Astrocyte (in vitro differentiated cells and primary cell): ENCODE measurements around the gene NCDN. TPM values are rescaled to one million over a fixed set of nuclear protein-coding genes. Genes with fewer than 3 reads are reported as not detected.

Source experiments
- DNase-seq: peaks from one replicate; pipeline ENCODE4 v3.0.0-alpha.2; 2010; ENCODE audit warnings: low read depth
- FAIRE-seq: peaks from 2 replicates; lab custom pipeline; 2011; peaks lifted over from hg19 to GRCh38; lab: Jason Lieb, UNC
- H2AFZ ChIP-seq: 2 replicates; pipeline ENCODE4 v1.6.0; 2012; ENCODE audit warnings: low read depth, low read length, inconsistent platforms
- H3K27ac ChIP-seq: 2 replicates; pipeline ENCODE4 v1.5.1; 2011; ENCODE audit warnings: low read depth, low read length, inconsistent platforms
- H3K27me3 ChIP-seq: 2 replicates; pipeline ENCODE4 v1.6.0; 2011; ENCODE audit warnings: low read length, inconsistent platforms; ENCODE audit not compliant: insufficient read depth
- H3K36me3 ChIP-seq: 2 replicates; pipeline ENCODE4 v1.5.1; 2011; ENCODE audit warnings: low read length, inconsistent platforms; ENCODE audit not compliant: insufficient read depth
- H3K4me1 ChIP-seq: 2 replicates; pipeline ENCODE4 v1.5.1; 2011; ENCODE audit warnings: low read length, inconsistent platforms; ENCODE audit not compliant: insufficient read depth
- H3K4me2 ChIP-seq: 2 replicates; pipeline ENCODE4 v1.6.0; 2012; ENCODE audit warnings: low read length, inconsistent platforms
- H3K4me3 ChIP-seq: 2 replicates; pipeline ENCODE4 v1.5.1; 2011; ENCODE audit warnings: low read depth, mild to moderate bottlenecking, low read length, inconsistent platforms; ENCODE audit not compliant: insufficient read depth
- H3K79me2 ChIP-seq: 2 replicates; pipeline ENCODE4 v1.6.0; 2012; ENCODE audit warnings: mild to moderate bottlenecking, low read length, inconsistent platforms; ENCODE audit not compliant: insufficient read depth
- H3K9ac ChIP-seq: 2 replicates; pipeline ENCODE4 v1.6.0; 2012; ENCODE audit warnings: mild to moderate bottlenecking, low read length, inconsistent platforms
- H3K9me3 ChIP-seq: 2 replicates; pipeline ENCODE4 v1.5.1; 2012; ENCODE audit warnings: low read depth, mild to moderate bottlenecking, low read length, inconsistent platforms; ENCODE audit not compliant: insufficient read depth
- H4K20me1 ChIP-seq: 2 replicates; pipeline ENCODE4 v1.6.0; 2012; ENCODE audit warnings: low read length, inconsistent platforms; ENCODE audit not compliant: insufficient read depth
- H3K27ac Mint-ChIP-seq: one replicate; pipeline ENCODE4 v1.8.0; 2021; ENCODE audit warnings: mild to moderate bottlenecking, mixed read lengths; ENCODE audit not compliant: unreplicated experiment
- H3K27me3 Mint-ChIP-seq: one replicate; pipeline ENCODE4 v1.8.0; 2021; ENCODE audit warnings: low read depth, mixed read lengths; ENCODE audit not compliant: unreplicated experiment
- H3K36me3 Mint-ChIP-seq: one replicate; pipeline ENCODE4 v1.8.0; 2021; ENCODE audit warnings: low read depth, mixed read lengths; ENCODE audit not compliant: unreplicated experiment
- H3K4me1 Mint-ChIP-seq: one replicate; pipeline ENCODE4 v1.8.0; 2021; ENCODE audit warnings: low read depth, mixed read lengths; ENCODE audit not compliant: unreplicated experiment
- H3K4me3 Mint-ChIP-seq: one replicate; pipeline ENCODE4 v1.8.0; 2021; ENCODE audit warnings: mild to moderate bottlenecking, moderate library complexity, mixed read lengths; ENCODE audit not compliant: unreplicated experiment
- H3K9me3 Mint-ChIP-seq: one replicate; pipeline ENCODE4 v1.8.0; 2021; ENCODE audit warnings: mild to moderate bottlenecking, mixed read lengths; ENCODE audit not compliant: unreplicated experiment
- EZH2 ChIP-seq: IDR thresholded peaks from 2 replicates; pipeline ENCODE4 v1.6.1; 2012; ENCODE audit warnings: mild to moderate bottlenecking, low read length, inconsistent platforms; ENCODE audit not compliant: insufficient read depth
- total RNA-seq: library from RNA; stranded (reverse); gene quantifications from 2 replicates; pipeline ENCODE4 v1.2.1, GENCODE V29; 2021
- TF ChIP-seq, protein P1 (sequence below): IDR thresholded peaks from 2 replicates; pipeline ENCODE4 v1.5.1; 2011; ENCODE audit warnings: low read depth, mild to moderate bottlenecking, inconsistent platforms, low read length, moderate library complexity; ENCODE audit not compliant: insufficient read depth

Gene NCDN
- total RNA-seq, 1 donor from 2014 or later: 42.1 TPM

DNA sequence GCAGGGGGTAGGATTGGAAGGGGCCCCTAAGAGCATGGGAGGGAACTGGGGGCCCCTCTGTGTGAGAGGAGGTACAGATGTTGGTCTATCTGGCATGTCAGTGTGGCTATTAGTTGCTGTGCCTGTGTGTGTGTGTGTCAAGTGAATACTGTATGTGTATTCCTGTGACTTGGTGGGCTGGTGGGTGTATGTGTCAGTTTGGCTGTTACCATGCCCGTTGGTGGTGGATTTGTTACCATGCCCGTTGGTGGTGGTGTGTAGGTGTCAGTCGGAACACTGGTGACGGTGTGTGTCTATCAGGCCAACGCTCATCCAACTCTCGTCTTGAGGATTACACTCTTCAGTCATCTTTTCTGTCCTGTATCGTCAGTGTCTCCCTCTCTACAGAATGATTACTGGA, 38.1 kb downstream of the NCDN start:
- Histone ChIP-seq H3K4me3 (no peak overlapping the region), H3K4me1 (no peaks in the 10 kb centered on the region), H3K27ac (no peak overlapping the region), H4K20me1 (no peaks in the 10 kb centered on the region), H2AFZ (no peak overlapping the region), H3K27me3 (no peaks in the 10 kb centered on the region), H3K79me2 (no peaks in the 10 kb centered on the region), H3K4me2 (no peak overlapping the region), H3K36me3 (no peaks in the 10 kb centered on the region), H3K9ac (no peak overlapping the region), H3K9me3 (no peaks in the 10 kb centered on the region)
- H3K36me3 Mint-ChIP-seq: peaks cover 6% of the 10 kb centered on the region
- H3K9me3 Mint-ChIP-seq: peaks cover 2% of the 10 kb centered on the region
- H3K4me3 Mint-ChIP-seq: no peak overlapping the region
- TF ChIP-seq EZH2: no peak
- TF ChIP-seq, protein P1, sequence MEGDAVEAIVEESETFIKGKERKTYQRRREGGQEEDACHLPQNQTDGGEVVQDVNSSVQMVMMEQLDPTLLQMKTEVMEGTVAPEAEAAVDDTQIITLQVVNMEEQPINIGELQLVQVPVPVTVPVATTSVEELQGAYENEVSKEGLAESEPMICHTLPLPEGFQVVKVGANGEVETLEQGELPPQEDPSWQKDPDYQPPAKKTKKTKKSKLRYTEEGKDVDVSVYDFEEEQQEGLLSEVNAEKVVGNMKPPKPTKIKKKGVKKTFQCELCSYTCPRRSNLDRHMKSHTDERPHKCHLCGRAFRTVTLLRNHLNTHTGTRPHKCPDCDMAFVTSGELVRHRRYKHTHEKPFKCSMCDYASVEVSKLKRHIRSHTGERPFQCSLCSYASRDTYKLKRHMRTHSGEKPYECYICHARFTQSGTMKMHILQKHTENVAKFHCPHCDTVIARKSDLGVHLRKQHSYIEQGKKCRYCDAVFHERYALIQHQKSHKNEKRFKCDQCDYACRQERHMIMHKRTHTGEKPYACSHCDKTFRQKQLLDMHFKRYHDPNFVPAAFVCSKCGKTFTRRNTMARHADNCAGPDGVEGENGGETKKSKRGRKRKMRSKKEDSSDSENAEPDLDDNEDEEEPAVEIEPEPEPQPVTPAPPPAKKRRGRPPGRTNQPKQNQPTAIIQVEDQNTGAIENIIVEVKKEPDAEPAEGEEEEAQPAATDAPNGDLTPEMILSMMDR: no peak
- peaks cover 2% of the 10 kb centered on the region for H3K27me3 Mint-ChIP-seq
- FAIRE-seq: no peak
- H3K4me1 Mint-ChIP-seq: peaks cover 9% of the 10 kb centered on the region
- DNase-seq: no peak
- no peak overlapping the region for H3K27ac Mint-ChIP-seq

DNA sequence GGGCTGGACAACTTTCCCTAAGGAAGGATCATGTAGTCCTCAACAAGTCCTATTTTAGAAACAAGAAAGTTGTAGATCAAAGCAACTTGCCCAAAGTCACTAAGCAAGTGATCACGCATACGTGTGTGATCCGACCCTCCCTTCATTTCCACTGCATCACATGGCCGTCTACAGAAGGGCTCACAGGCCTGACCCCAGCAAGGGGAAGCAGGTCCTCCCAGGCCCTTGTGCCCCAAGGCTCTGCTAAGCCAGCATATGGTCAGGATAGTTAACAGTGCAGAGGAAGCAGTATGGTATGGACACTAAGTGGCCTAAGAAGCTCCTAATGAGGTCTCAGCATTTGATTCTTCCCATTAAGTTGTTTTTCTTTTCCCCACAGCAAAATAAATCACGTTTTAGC, 40.3 kb downstream of the NCDN start:
- no peak overlapping the region for H2AFZ ChIP-seq
- H4K20me1 ChIP-seq: no peaks in the 10 kb centered on the region
- no peaks in the 10 kb centered on the region for H3K9me3 ChIP-seq
- no peak overlapping the region for H3K27ac ChIP-seq
- Mint-ChIP-seq H3K4me1 (peaks cover 9% of the 10 kb centered on the region), H3K27ac (no peak overlapping the region), H3K9me3 (peaks cover 2% of the 10 kb centered on the region), H3K4me3 (no peak overlapping the region), H3K27me3 (peaks cover 2% of the 10 kb centered on the region), H3K36me3 (peaks cover 6% of the 10 kb centered on the region)
- no peak overlapping the region for H3K4me2 ChIP-seq
- H3K4me1 ChIP-seq: no peaks in the 10 kb centered on the region
- no peak for FAIRE-seq
- no peak overlapping the region for H3K4me3 ChIP-seq
- no peak for DNase-seq
- no peaks in the 10 kb centered on the region for H3K27me3 ChIP-seq
- H3K9ac ChIP-seq: no peak overlapping the region
- TF ChIP-seq, protein P1: no peak
- no peak for TF ChIP-seq EZH2
- no peaks in the 10 kb centered on the region for H3K79me2 ChIP-seq
- H3K36me3 ChIP-seq: peaks cover 10% of the 10 kb centered on the region

DNA sequence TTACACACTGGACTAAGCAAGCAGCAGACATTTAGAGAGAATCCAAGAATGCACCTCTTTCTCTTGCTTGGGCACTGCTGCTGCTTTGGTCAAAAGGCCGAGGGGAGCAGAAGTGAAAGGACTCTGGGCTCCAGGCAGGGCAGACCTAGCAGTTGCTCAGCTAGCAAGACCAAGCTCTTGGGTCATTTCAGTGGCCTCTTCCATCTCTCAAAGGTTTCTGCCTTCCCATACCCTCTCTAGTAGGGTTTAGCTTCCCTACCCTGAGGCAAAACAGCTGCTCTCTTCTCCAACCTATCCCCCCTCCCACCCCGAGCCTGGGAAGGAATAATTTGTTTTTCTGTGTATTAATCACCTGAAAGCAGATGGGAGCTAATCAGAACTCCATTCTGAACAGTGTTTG, 41.3 kb downstream of the NCDN start:
- Histone ChIP-seq H2AFZ (no peak overlapping the region), H3K9ac (no peak overlapping the region), H3K4me1 (no peaks in the 10 kb centered on the region), H3K4me2 (no peak overlapping the region), H3K36me3 (peaks cover 17% of the 10 kb centered on the region), H4K20me1 (peaks cover 8% of the 10 kb centered on the region), H3K9me3 (no peaks in the 10 kb centered on the region), H3K27me3 (no peaks in the 10 kb centered on the region), H3K4me3 (no peak overlapping the region), H3K79me2 (no peaks in the 10 kb centered on the region), H3K27ac (no peak overlapping the region)
- no peak for TF ChIP-seq EZH2
- TF ChIP-seq, protein P1: no peak
- peaks cover 2% of the 10 kb centered on the region for H3K9me3 Mint-ChIP-seq
- H3K4me1 Mint-ChIP-seq: peaks cover 19% of the 10 kb centered on the region
- no peak overlapping the region for H3K27ac Mint-ChIP-seq
- DNase-seq (no peak), FAIRE-seq (no peak)
- peaks cover 2% of the 10 kb centered on the region for H3K27me3 Mint-ChIP-seq
- H3K36me3 Mint-ChIP-seq: peaks cover 13% of the 10 kb centered on the region
- no peak overlapping the region for H3K4me3 Mint-ChIP-seq
